Kidney glomerular epithelial cell (primary cell): ENCODE measurements around the gene RAB41.
A peak's percentile ranks its signal among the peaks of the same experiment; 100 is the strongest.
"Not testable (repeated sequence)": the region's sequence is repeated elsewhere in the genome, so short reads cannot be mapped to it uniquely, and the experiment has no call there.

Experiments
- DNase-seq: peaks from one replicate; lab custom pipeline; 2025; lab: John Stamatoyannopoulos, UW

RAB41 gene

DNA sequence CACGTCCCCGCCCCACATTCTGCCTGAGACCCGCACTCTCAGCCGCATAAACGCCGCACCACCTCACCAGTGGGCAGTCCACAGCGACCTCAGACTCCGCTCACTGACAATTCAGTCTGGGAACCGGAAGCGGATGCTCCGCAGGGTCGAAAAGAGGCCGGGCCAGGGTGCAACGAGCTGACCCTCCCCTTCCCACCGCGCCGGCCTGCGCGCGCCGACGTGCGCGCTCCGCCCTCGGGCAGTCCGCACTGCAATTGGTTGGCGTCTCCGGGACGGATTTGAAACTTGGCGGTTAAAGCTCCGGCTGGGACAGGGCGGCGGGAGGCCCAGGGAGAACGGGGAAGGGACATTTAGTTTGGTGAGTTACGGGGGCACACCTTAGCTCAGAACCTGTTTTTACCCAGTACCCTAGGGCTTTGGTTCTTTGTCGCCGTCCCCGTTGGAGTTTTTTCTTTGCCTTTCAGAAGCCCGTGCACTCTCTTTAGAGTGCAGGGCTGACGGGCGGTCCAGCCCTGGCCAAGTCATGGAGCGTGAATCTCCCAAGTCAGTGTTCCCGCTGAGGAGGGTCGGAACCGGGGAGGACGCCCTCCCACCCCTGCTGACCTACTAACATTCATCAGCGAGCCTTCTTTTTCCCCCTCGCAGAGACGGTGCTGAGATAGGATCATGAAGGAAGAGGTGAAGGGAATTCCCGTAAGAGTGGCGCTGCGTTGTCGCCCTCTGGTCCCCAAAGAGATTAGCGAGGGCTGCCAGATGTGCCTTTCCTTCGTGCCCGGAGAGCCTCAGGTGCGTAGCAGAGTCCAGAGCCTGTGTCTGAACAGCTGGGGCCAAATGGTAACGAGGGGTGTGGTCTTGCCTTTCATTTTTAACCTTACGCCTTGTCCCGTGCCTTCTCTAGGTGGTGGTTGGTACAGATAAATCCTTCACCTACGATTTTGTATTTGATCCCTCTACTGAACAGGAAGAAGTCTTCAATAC is 8.1 kb downstream of the RAB41 start, which contains the start of the genes KIF4A and PDZD11:
Gene KIF4A (plus strand): TSS at position 312 of the 978 bp plus-strand sequence. CDS start 355 bp downstream, at position 667.
Gene PDZD11 (minus strand): TSS at position 135 of the 978 bp plus-strand sequence. CDS start 586 bp downstream, outside the sequence.
- DNase-seq = peak; percentile 49

DNA sequence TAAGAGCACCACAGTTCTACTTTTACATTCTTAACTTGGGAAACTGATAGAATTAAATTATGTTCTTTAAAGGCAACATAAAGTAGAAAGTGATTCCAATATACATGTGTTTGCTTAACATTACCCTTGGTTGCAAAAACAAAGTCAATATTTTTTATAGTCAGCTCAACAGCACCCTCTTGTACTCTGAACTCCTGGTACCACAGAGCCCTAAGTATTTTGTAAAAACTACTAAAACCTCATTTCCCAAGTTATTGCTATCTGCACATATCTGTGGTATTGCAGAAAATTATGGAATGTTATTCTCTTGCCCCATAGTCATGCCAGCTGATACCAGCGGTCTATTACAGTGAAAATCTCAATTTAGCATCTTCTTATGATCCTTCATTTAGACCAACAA is 10.8 kb downstream of the RAB41 start:
- no peak for DNase-seq

GRCh38 chrX:70293621-70294020 is 11.6 kb downstream of the RAB41 start:
- DNase-seq = no peak

GRCh38 chrX:70301716-70302115 is 19.7 kb downstream of the RAB41 start:
- DNase-seq = no peak

DNA sequence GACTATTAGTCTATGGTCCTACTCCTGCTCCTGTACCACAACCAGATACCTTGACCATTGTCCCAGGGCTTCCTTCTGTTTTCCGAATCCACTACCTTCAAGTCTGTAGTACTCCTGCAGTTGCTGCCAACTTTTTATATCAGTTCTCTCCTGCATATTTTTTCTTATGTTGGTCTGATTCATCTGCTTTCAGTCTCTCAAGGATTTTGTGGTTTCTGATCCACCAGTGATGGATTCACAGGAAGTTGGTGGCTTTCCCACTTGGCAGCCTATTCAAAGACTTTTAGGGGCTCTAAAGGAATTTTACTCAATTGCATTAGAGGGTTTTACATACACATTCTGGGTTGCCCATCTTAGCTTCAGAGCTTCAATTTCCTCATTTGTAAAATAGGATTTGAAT is 31.5 kb downstream of the RAB41 start:
- no peak for DNase-seq

DNA sequence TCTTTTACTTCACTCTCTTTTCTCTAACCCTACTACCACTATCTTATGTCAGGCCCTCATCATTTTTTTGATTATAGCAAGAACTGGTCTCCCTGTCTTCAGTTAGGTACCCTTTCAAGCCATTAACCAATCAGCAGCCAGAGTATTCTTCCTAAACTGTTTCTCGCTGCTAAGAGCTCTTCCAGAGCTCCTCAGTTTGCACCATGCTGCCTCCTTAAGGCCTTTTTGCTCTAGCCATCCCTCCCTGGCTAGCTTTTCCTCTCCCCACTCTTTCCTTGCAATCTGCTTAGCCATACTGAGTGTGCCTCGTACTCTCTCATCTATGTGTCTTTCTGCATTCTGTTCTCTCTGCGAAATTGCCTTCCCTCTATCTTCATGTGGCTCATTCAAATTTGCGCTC is 40.8 kb downstream of the RAB41 start:
- DNase-seq = no peak

- not testable (repeated sequence) for DNase-seq
Observed at GRCh38 chrX:70323628-70324027, 41.7 kb downstream of the RAB41 start.

DNA sequence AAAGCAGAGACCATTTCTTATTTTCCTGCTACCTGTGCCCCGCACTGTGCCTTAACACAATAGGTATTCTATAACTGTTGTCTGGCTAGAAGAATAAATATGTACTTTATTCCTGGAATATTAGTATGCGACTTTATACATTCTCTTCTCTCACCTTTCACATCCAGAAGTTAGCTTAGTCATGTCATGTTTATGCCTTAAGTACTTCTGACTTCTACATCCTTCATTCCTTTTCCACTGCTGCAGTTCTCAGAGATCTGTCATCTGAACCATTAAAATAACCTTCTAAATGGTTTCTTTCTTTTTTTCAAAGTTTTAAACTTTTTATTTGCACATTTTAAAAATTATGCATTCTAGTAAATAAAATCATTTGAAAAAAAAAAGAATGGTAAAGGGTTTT is 42.4 kb downstream of the RAB41 start:
- no peak for DNase-seq

GRCh38 chrX:70331161-70331560 is 49.2 kb downstream of the RAB41 start:
- DNase-seq = no peak

GRCh38 chrX:70332600-70332999 is 50.6 kb downstream of the RAB41 start:
- DNase-seq = no peak
